Measurements from ENCODE around the gene SUSD6.

GRCh38 chr14:69720912-69721311 is 109.5 kb downstream of the SUSD6 start:
- TF ChIP-seq, protein P1, sequence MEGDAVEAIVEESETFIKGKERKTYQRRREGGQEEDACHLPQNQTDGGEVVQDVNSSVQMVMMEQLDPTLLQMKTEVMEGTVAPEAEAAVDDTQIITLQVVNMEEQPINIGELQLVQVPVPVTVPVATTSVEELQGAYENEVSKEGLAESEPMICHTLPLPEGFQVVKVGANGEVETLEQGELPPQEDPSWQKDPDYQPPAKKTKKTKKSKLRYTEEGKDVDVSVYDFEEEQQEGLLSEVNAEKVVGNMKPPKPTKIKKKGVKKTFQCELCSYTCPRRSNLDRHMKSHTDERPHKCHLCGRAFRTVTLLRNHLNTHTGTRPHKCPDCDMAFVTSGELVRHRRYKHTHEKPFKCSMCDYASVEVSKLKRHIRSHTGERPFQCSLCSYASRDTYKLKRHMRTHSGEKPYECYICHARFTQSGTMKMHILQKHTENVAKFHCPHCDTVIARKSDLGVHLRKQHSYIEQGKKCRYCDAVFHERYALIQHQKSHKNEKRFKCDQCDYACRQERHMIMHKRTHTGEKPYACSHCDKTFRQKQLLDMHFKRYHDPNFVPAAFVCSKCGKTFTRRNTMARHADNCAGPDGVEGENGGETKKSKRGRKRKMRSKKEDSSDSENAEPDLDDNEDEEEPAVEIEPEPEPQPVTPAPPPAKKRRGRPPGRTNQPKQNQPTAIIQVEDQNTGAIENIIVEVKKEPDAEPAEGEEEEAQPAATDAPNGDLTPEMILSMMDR (IDR thresholded peaks at IDR 0.05) = peak in 2 of 6 experiments; percentile 7 to 28
- no peak for TF ChIP-seq POLR2A (IDR thresholded peaks at IDR 0.05)
